Measurements from ENCODE around the gene EXOC4.

DNA sequence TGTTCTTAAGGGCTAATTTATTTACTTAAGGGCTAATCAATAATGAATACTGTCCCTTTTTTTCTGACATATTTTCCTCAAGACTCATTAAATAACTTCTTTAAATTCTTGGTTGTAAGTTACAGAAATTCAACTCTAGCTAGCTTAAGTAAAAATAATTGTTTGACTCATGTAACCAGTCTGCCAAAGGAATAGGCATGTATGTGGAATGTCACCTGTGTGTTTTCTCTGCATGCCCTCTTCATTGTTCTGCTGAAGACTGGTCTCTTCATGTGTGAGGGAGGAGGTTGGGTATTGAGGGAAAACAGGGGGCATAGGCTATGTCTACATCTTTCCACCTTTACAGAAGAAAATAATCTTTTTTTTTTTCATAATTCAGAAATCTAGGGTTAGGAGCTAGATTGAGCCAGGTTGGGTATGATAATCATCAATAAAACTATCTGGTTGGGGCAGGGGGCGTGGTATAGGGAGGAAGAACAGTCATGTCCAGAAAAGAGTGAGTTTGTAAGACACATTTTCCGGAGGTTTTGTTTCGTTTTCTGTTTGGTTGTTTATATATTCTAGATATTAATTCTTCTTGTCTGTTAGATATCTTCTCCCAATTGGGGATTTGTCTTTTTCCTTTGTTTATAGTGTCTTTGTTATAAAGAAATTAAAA, 37.9 kb downstream of the EXOC4 start:
- TF ChIP-seq, protein P1, sequence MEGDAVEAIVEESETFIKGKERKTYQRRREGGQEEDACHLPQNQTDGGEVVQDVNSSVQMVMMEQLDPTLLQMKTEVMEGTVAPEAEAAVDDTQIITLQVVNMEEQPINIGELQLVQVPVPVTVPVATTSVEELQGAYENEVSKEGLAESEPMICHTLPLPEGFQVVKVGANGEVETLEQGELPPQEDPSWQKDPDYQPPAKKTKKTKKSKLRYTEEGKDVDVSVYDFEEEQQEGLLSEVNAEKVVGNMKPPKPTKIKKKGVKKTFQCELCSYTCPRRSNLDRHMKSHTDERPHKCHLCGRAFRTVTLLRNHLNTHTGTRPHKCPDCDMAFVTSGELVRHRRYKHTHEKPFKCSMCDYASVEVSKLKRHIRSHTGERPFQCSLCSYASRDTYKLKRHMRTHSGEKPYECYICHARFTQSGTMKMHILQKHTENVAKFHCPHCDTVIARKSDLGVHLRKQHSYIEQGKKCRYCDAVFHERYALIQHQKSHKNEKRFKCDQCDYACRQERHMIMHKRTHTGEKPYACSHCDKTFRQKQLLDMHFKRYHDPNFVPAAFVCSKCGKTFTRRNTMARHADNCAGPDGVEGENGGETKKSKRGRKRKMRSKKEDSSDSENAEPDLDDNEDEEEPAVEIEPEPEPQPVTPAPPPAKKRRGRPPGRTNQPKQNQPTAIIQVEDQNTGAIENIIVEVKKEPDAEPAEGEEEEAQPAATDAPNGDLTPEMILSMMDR (IDR thresholded peaks at IDR 0.05): no peak
- TF ChIP-seq POLR2AphosphoS5 (IDR thresholded peaks at IDR 0.05) (no peak), EP300 (IDR thresholded peaks at IDR 0.05; ENCODE audit: low read depth) (no peak), POLR2A (IDR thresholded peaks at IDR 0.05) (no peak)

Measured in transverse colon (tissue), 4 donors.